RWPE1 (cell line): ENCODE measurements around the gene MMP14.
A peak's percentile ranks its signal among the peaks of the same experiment; 100 is the strongest.

ENCODE experiments used
- CTCF ChIA-PET: fragments of 350-600 bp; sonication (Branson Sonifier 250); formaldehyde crosslinking; extraction: SDS; loops from one replicate; lab custom pipeline; 2021; lab: Yijun Ruan, JAX
- POLR2A ChIA-PET: fragments of 400-600 bp; formaldehyde crosslinking; extraction: SDS; loops from one replicate; lab custom pipeline; 2020; ENCODE audit warnings: antibody characterized with exemption; ENCODE audit not compliant: low non-redundant PET; lab: Yijun Ruan, JAX
- DNase-seq: peaks from one replicate; pipeline ENCODE4 v3.0.0; 2012; ENCODE audit warnings: low spot score
- H3K27ac ChIP-seq: fragments of 450-650 bp; 2 replicates; pipeline ENCODE4 v1.5.1; 2017
- CTCF ChIP-seq: fragments of 450-650 bp; conservative IDR thresholded peaks from 2 replicates; pipeline ENCODE4 v1.5.1; 2017; ENCODE audit warnings: low read depth, mild to moderate bottlenecking

Gene MMP14

GRCh38 chr14:22865424-22866405, 29.3 kb downstream of the MMP14 start:
- DNase-seq, result no peak
- CTCF ChIA-PET, result interaction anchor here (0.6 to 0.7 kb wide), 2 partner anchors 56 to 301 kb away, joined by 3 read pairs; no protein-coding TSS in a partner anchor
- POLR2A ChIA-PET, result no interaction called here

GRCh38 chr14:22866874-22867273, 30.5 kb downstream of the MMP14 start:
- CTCF ChIA-PET, result interaction anchor here (0.6 to 0.7 kb wide), 2 partner anchors 28 to 57 kb away, joined by 3 read pairs; no protein-coding TSS in a partner anchor
- TF ChIP-seq CTCF, result no peak

More at GRCh38 chr14:22865424-22866405, 29.3 kb downstream of the MMP14 start:
- no peak for TF ChIP-seq CTCF
- no peak overlapping the region for H3K27ac ChIP-seq

GRCh38 chr14:22870811-22871223, 34.4 kb downstream of the MMP14 start:
- ChIA-PET POLR2A (interaction anchor here (0.6 to 1.2 kb wide), 2 partner anchors 45 to 318 kb away, joined by 6 to 7 read pairs; no protein-coding TSS in a partner anchor), CTCF (interaction anchor here (0.6 to 1.4 kb wide), 4 partner anchors 18 to 314 kb away, joined by 3 to 6 read pairs (median 6); no protein-coding TSS in a partner anchor)
- TF ChIP-seq CTCF, result no peak
- H3K27ac ChIP-seq, result peak overlapping the region; percentile 99
- DNase-seq, result no peak

More at GRCh38 chr14:22866874-22867273, 30.5 kb downstream of the MMP14 start:
- POLR2A ChIA-PET, result no interaction called here
- DNase-seq, result no peak
- no peak overlapping the region for H3K27ac ChIP-seq

- ChIA-PET CTCF (interaction anchor here (0.5 to 3.2 kb wide), 7 partner anchors 12 to 314 kb away, joined by 3 to 40 read pairs (median 6); partner anchors contain the start of gene REM2), POLR2A (interaction anchor here (0.6 to 1.2 kb wide), 2 partner anchors 44 to 319 kb away, joined by 6 to 7 read pairs; no protein-coding TSS in a partner anchor)
- peak within 1 kb of the TSS; percentile 99 for H3K27ac ChIP-seq
- no peak for TF ChIP-seq CTCF
- peak; percentile 86 for DNase-seq
Observed at GRCh38 chr14:22871224-22872032, 35.0 kb downstream of the MMP14 start, which contains the start of gene LRP10. TSS of gene LRP10 (plus strand) at chr14:22871740. CDS start at chr14:22872304, 564 bp downstream.

GRCh38 chr14:22872033-22872832, 35.8 kb downstream of the MMP14 start:
- DNase-seq, result peak; percentile 78
- peak; percentile 95 for TF ChIP-seq CTCF
- peak overlapping the region; percentile 99 for H3K27ac ChIP-seq
- CTCF ChIA-PET, result interaction anchor here (0.5 to 3.2 kb wide), 15 partner anchors 11 to 315 kb away, joined by 3 to 40 read pairs (median 5); partner anchors contain the start of genes OXA1L and REM2
- POLR2A ChIA-PET, result interaction anchor here (1.2 kb wide), 1 partner anchor 44 kb away, joined by 6 read pairs; no protein-coding TSS in a partner anchor
